Activated naive CD4-positive, alpha-beta T cell treated with anti-CD3 and anti-CD28 coated beads for 36 hours (primary cell): ENCODE data around the gene ERC2. TPM values are rescaled to one million over a fixed set of nuclear protein-coding genes. Genes with fewer than 3 reads are reported as not detected.
"Not testable (repeated sequence)": the region's sequence is repeated elsewhere in the genome, so short reads cannot be mapped to it uniquely, and the experiment has no call there.

Experiments used
- CTCF ChIA-PET: fragments of 350-600 bp; sonication (Branson Sonifier 250); formaldehyde crosslinking; loops from one replicate; lab custom pipeline; 2021; ENCODE audit warnings: antibody characterized with exemption; lab: Charles Lee
- DNase-seq: peaks from one replicate; pipeline ENCODE4 v3.0.0-alpha.2; 2020
- H3K27ac Mint-ChIP-seq: one replicate; pipeline ENCODE4 v1.8.0; 2021; ENCODE audit warnings: mild to moderate bottlenecking, mixed read lengths
- H3K27me3 Mint-ChIP-seq: one replicate; pipeline ENCODE4 v1.8.0; 2021; ENCODE audit warnings: low read depth, mixed read lengths
- H3K36me3 Mint-ChIP-seq: one replicate; pipeline ENCODE4 v1.8.0; 2021; ENCODE audit warnings: low read depth, mixed read lengths
- H3K4me1 Mint-ChIP-seq: one replicate; pipeline ENCODE4 v1.8.0; 2021; ENCODE audit warnings: low read depth, mixed read lengths
- H3K4me3 Mint-ChIP-seq: one replicate; pipeline ENCODE4 v1.8.0; 2021; ENCODE audit warnings: mild to moderate bottlenecking, moderate library complexity, mixed read lengths
- H3K9me3 Mint-ChIP-seq: one replicate; pipeline ENCODE4 v1.8.0; 2021; ENCODE audit warnings: mixed read lengths
- intact Hi-C: fragments of 100-400 bp; cut with micrococcal nuclease; formaldehyde crosslinking; loops from one replicate; pipeline ENCODE4 v1.15.1; 2023
- total RNA-seq, 2 experiments: library from RNA; stranded (reverse); gene quantifications; one replicate each; pipeline ENCODE4 v1.2.3, GENCODE V29; 2021

The ERC2 gene
- under 1 TPM in 1 of 2 experiments, not detected in 1; 0.12 TPM for total RNA-seq

GRCh38 chr3:56468184-56469106, at the start of gene ERC2:
TSS of gene ERC2 (minus strand) at chr3:56468467.
- CTCF ChIA-PET = interaction anchor here (0.6 kb wide), 1 partner anchor 7 kb away, joined by 3 read pairs; no protein-coding TSS in a partner anchor
- peak; percentile 5 for DNase-seq
- H3K4me3 Mint-ChIP-seq = peak within 1 kb of the TSS; percentile 76
- no peak within 1 kb of the TSS for H3K27ac Mint-ChIP-seq
- no peaks in the 10 kb centered on the region for H3K9me3 Mint-ChIP-seq
- peaks cover 52% of the 10 kb centered on the region for H3K27me3 Mint-ChIP-seq
- intact Hi-C loops = no loop called here
- H3K36me3 Mint-ChIP-seq = no peaks in the 10 kb centered on the region
- peaks cover 10% of the 10 kb centered on the region for H3K4me1 Mint-ChIP-seq

- Mint-ChIP-seq H3K4me3 (no peak overlapping the region), H3K36me3 (no peaks in the 10 kb centered on the region), H3K27ac (no peak overlapping the region), H3K9me3 (no peaks in the 10 kb centered on the region), H3K4me1 (no peaks in the 10 kb centered on the region), H3K27me3 (peaks cover 7% of the 10 kb centered on the region)
- intact Hi-C loops = no loop called here
- CTCF ChIA-PET = no interaction called here
- no peak for DNase-seq
These were observed 34.5 kb upstream of the ERC2 start for GRCh38 chr3:56502738-56503137.

GRCh38 chr3:56496376-56496775, 28.1 kb upstream of the ERC2 start:
- H3K36me3 Mint-ChIP-seq, DNase-seq, H3K4me1 Mint-ChIP-seq, intact Hi-C loops, H3K4me3 Mint-ChIP-seq, H3K9me3 Mint-ChIP-seq, H3K27ac Mint-ChIP-seq: not testable (repeated sequence)
- H3K27me3 Mint-ChIP-seq = peaks cover 11% of the 10 kb centered on the region
- CTCF ChIA-PET = interaction anchor here (0.6 to 1.1 kb wide), 3 partner anchors 9 to 1059 kb away, joined by 3 to 5 read pairs (median 4); no protein-coding TSS in a partner anchor

GRCh38 chr3:56494679-56495322, 26.5 kb upstream of the ERC2 start:
- peaks cover 11% of the 10 kb centered on the region for H3K27me3 Mint-ChIP-seq
- H3K9me3 Mint-ChIP-seq = no peaks in the 10 kb centered on the region
- no peak overlapping the region for H3K27ac Mint-ChIP-seq
- H3K36me3 Mint-ChIP-seq = no peaks in the 10 kb centered on the region
- intact Hi-C loops = loop anchor here (2.0 to 5.0 kb wide), 2 partner anchors 154 to 308 kb away; partner anchors contain the start of gene ARHGEF3
- no peaks in the 10 kb centered on the region for H3K4me1 Mint-ChIP-seq
- peak; percentile 86 for DNase-seq
- no peak overlapping the region for H3K4me3 Mint-ChIP-seq
- CTCF ChIA-PET = interaction anchor here (0.6 to 1.8 kb wide), 11 partner anchors 10 to 245 kb away, joined by 3 to 16 read pairs (median 3); no protein-coding TSS in a partner anchor

- intact Hi-C loops = loop anchor here (5.0 kb wide), 1 partner anchor 311 kb away; the partner anchor contains the start of gene ARHGEF3
- Mint-ChIP-seq H3K36me3 (no peaks in the 10 kb centered on the region), H3K4me1 (no peaks in the 10 kb centered on the region), H3K27me3 (peaks cover 13% of the 10 kb centered on the region), H3K27ac (no peak overlapping the region), H3K9me3 (no peaks in the 10 kb centered on the region), H3K4me3 (no peak overlapping the region)
- CTCF ChIA-PET = no interaction called here
- no peak for DNase-seq
These were observed 23.3 kb upstream of the ERC2 start for GRCh38 chr3:56491566-56491965.

GRCh38 chr3:56488812-56489600, 20.7 kb upstream of the ERC2 start:
- no peak overlapping the region for H3K4me3 Mint-ChIP-seq
- H3K4me1 Mint-ChIP-seq = no peaks in the 10 kb centered on the region
- no peaks in the 10 kb centered on the region for H3K9me3 Mint-ChIP-seq
- DNase-seq = no peak
- intact Hi-C loops = no loop called here
- no peak overlapping the region for H3K27ac Mint-ChIP-seq
- CTCF ChIA-PET = no interaction called here
- H3K36me3 Mint-ChIP-seq = no peaks in the 10 kb centered on the region
- H3K27me3 Mint-ChIP-seq = peaks cover 5% of the 10 kb centered on the region

GRCh38 chr3:56484525-56485032, 16.3 kb upstream of the ERC2 start:
- CTCF ChIA-PET = interaction anchor here (3.8 kb wide), 1 partner anchor 10 kb away, joined by 16 read pairs; no protein-coding TSS in a partner anchor
- H3K4me1 Mint-ChIP-seq = no peaks in the 10 kb centered on the region
- H3K9me3 Mint-ChIP-seq = no peaks in the 10 kb centered on the region
- no peak overlapping the region for H3K27ac Mint-ChIP-seq
- no peak for DNase-seq
- intact Hi-C loops = no loop called here
- H3K27me3 Mint-ChIP-seq = peaks cover 15% of the 10 kb centered on the region
- no peaks in the 10 kb centered on the region for H3K36me3 Mint-ChIP-seq
- no peak overlapping the region for H3K4me3 Mint-ChIP-seq

- intact Hi-C loops = no loop called here
- no peak overlapping the region for H3K4me3 Mint-ChIP-seq
- CTCF ChIA-PET = interaction anchor here (3.8 kb wide), 1 partner anchor 11 kb away, joined by 16 read pairs; no protein-coding TSS in a partner anchor
- H3K9me3 Mint-ChIP-seq = no peaks in the 10 kb centered on the region
- no peaks in the 10 kb centered on the region for H3K36me3 Mint-ChIP-seq
- peaks cover 15% of the 10 kb centered on the region for H3K27me3 Mint-ChIP-seq
- no peak for DNase-seq
- no peak overlapping the region for H3K27ac Mint-ChIP-seq
- H3K4me1 Mint-ChIP-seq = no peaks in the 10 kb centered on the region
These were observed 15.9 kb upstream of the ERC2 start for GRCh38 chr3:56484122-56484521.

GRCh38 chr3:56477646-56478045, 9.4 kb upstream of the ERC2 start:
- no peaks in the 10 kb centered on the region for H3K9me3 Mint-ChIP-seq

GRCh38 chr3:56476771-56477170, 8.5 kb upstream of the ERC2 start:
- no peak overlapping the region for H3K27ac Mint-ChIP-seq
- H3K9me3 Mint-ChIP-seq = no peaks in the 10 kb centered on the region
- no peak overlapping the region for H3K4me3 Mint-ChIP-seq
- DNase-seq = no peak
- no peaks in the 10 kb centered on the region for H3K36me3 Mint-ChIP-seq
- CTCF ChIA-PET = no interaction called here
- no peaks in the 10 kb centered on the region for H3K4me1 Mint-ChIP-seq
- intact Hi-C loops = no loop called here
- peaks cover 25% of the 10 kb centered on the region for H3K27me3 Mint-ChIP-seq

More at GRCh38 chr3:56477646-56478045, 9.4 kb upstream of the ERC2 start:
- intact Hi-C loops = no loop called here
- Mint-ChIP-seq H3K4me1 (no peaks in the 10 kb centered on the region), H3K27me3 (peaks cover 20% of the 10 kb centered on the region), H3K27ac (no peak overlapping the region), H3K4me3 (no peak overlapping the region), H3K36me3 (no peaks in the 10 kb centered on the region)
- no peak for DNase-seq
- CTCF ChIA-PET = no interaction called here

GRCh38 chr3:56471771-56472170, 3.5 kb upstream of the ERC2 start:
- Mint-ChIP-seq H3K4me1 (peaks cover 10% of the 10 kb centered on the region), H3K4me3 (no peak overlapping the region), H3K9me3 (no peaks in the 10 kb centered on the region), H3K27ac (no peak overlapping the region), H3K27me3 (peaks cover 45% of the 10 kb centered on the region), H3K36me3 (no peaks in the 10 kb centered on the region)
- CTCF ChIA-PET = no interaction called here
- intact Hi-C loops = no loop called here
- no peak for DNase-seq
